Measurements from ENCODE around the gene ARL4A.

ARL4A gene

DNA sequence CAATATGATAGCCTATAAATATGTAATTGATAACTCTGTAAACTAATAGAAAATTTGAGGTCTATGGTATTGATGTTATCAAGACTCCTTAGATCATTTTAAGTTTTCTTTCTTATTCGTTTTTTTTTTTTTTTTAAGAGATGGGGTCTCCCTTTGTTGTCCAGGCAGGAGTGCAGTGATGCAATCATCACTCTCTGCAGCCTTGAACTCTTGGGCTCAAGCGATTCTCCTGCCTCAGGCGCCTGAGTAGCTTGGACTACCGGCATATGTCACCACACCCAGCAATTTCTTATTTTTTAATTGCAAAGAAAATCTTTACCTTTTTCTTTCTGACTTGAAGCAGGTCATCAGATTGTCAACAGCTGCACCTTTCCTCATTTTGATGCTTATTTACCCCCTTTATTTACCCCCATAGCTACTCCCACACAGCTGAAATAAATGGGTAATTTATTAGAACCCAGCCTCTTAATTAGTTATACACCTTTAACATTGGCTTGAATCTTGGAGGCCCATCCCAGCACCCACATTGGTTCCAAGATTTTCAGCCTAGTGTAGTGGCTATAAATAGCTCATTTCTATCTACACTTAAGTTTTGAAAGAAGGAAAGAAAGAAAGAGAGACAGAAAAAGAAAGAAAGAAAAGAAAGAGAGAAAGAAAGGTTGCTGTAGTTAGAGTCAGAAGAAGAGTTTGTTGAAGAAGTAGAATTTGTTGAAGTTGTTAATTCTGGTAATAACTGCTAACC, 38.3 kb downstream of the ARL4A start:
- DNase-seq (ENCODE audit: low read depth), result no peak

DNA sequence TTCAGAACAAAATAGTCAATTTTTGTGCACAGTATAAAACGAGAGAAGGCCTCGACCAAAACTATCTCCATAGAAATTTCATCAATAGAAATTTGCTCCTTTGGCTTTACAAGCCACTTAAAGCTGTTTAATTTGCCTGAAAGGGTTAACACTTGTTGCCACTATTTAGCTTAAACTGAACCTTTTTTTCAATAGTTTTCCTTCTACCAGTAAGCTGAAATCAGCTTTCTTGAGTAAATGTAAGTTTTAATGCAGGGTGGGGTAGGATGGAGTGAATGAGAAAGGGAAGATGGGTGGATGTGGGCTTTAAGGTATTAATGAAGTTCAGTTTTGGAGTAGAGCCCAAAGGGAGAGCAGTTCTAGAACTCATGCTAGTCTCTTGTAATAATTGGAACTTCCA, 39.5 kb downstream of the ARL4A start:
- no peak for DNase-seq (ENCODE audit: low read depth)

DNA sequence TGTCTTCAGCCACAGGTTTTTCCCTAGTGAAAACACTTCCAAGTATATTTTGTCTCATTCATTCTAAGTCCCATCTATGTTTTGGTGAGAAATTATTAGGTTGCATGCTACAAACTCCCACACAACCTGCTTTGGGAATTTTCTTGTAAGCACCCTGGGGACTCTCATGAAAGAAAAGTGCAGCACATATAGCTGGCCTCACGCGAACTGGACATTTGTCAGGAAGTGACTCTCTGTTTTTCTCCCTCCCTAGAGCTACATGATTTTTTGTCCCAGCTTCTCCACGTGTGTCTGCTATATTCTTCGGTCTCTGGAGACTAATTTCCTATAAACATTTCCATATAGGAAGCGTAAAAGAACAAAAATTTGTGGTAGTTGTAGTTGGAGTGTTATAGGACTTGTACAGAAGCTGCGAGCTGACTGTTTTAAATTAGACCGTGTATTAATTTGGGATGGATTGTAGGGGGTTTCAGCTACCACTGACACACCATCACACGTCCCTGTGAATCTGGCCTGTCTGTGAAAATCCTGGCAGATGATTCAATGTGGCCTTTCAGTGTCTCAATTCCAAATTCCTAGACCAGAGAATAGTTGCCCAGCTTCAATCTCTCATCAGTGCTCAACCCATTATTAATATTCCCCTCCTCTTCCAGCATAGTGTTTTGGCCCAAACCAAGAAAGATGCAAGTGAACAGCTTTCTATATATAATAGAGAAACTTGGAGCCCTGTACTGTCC, 40.2 kb downstream of the ARL4A start:
- no peak for DNase-seq (ENCODE audit: low read depth)

DNA sequence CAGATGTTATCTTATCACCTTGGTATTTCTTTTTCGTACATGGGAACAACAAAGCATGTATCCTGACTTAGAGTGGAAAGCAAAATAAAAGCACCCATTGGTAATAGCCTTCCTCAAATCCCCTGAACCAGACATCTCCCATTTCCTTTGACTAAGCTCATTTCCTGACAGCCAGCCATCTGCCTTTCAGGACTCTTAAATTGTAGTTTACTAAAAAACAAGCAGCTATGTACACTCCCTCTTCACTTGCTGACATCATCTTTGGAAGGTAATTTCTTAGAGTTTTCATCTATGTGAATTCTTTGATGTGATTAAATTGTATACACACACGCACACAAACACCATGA, 40.7 kb downstream of the ARL4A start:
- DNase-seq (ENCODE audit: low read depth), result no peak

DNA sequence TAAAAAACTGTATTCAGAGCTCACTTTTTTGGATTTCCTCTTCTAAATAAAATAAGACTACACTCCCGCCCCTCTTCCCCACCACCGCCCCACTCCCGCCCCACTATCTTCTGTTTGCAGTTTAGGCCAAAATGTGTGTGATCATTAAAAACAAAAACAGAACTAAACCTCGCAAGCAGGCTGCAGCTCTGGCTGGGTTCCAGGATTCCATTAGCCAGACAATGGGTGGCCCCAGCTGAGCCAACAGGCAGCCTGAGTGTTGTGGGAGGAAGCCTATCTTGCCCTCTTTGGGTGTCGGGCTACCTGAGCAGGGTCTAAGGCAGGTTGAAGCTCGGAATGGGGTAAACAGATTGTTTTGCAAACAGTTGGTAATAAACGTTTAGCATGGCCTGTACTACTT, 41.7 kb downstream of the ARL4A start:
- DNase-seq (ENCODE audit: low read depth), result no peak

DNA sequence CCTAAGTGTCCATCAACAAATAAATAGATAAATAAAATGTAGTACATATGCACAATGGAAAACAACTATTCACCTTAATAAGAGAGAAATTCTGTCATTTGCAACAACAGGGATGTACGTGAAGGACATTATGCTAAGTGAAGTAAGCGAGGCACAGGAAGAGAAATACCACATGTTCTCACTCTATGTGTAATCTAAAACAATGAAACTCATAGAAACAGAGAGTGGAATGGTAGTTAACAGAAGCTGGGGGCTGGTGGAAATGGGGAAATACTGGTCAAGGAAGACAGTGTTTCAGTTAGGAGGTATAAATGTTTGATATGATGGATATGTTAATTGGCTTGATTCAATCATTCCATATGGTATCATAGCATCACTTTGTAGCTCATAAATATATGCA, 43.1 kb downstream of the ARL4A start:
- DNase-seq (ENCODE audit: low read depth), result no peak

DNA sequence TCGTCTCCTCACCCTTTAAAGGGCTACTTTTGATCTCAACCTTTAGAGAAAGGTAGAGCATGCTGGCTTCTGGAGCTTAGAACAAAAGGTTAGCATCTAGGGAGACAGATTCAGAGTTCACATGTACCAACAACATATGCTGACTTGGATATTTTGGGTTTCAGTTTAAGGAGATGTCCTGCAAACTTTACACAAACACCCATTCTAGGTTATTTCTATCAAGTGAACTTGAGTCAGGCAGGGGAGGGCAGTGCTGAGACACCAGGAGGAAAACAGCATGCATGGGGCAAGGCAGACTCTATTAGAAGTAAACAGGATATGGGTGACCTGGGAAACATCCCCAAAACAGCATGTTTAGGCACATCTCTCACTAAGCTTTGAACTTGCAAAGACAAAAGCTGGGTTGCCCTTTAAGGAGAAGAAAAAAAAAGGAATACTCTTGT, 43.8 kb downstream of the ARL4A start:
- DNase-seq (ENCODE audit: low read depth), result no peak

DNA sequence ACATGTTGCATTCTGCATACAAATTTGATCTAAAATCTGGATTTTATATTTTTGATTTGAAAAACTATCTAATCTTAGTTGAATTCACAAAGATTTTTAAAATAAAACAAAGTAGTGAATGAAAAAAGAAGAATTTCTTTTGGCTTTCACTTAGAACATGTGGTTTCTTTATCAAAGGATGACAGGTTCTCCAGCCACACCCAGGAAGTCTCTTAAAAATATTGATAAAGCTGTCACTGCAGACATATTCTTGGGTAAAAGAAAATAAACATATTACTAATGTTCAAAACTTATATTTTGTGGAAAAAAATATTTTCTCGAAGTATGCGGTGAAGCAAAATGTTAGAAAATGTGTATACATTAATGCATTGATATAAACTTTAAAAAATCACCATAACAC, 44.3 kb downstream of the ARL4A start:
- no peak for DNase-seq (ENCODE audit: low read depth)

DNA sequence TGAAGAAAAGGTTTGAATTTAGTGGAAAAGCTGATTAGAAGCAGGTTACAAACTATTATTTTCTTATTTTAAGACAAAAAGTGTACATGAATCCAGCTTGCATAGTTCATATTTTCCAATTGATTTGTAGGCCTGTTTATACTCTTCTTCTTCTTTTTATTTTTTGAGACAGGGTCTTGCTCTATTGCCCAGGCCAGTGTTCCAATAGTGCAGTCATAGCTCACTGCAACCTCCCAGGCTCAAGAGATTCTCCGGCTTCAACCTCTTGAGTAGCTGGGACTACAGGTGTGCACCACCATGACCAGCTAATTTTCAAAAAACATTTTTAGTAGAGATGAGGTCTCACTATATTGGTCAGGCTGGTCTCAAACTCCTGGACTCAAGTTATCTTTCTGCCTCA, 45.0 kb downstream of the ARL4A start:
- no peak for DNase-seq (ENCODE audit: low read depth)

DNA sequence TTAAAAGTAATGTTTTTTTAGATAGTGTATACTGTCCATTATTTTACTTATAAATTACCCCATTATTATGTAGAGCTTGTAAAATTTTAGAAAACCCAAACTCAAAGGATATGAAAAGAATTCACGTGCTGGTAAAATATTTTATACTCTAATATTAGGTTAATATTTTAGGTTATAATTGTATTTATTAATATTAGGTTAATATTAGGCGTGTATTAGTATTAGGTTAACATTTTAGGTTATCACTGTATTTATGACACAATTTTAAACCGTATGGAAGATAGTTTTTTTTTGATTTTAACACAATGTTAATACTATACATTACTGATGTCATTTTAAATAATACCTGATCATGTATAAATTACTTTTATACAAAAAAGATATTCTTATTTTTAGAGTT, 48.5 kb downstream of the ARL4A start:
- no peak for DNase-seq (ENCODE audit: low read depth)

DNA sequence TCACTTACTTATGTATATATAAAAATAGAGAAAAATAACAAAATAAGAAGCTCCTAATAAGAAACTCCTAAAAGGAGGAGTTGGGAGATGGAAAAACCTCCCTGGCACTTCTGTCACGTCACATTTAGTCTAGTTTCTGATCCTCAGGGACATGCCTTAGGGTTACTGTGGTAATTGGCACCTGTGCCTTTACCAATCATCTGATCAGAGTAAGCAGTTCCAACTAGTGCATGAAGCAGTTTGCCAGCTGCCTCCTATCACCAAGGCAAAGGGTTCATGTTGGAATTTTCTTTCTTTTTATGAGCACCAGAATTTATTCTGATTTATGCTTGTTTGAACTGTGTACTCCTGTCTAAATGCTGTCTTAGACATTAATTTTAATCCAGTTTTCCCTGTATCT, 49.9 kb downstream of the ARL4A start:
- no peak for DNase-seq (ENCODE audit: low read depth)

DNA sequence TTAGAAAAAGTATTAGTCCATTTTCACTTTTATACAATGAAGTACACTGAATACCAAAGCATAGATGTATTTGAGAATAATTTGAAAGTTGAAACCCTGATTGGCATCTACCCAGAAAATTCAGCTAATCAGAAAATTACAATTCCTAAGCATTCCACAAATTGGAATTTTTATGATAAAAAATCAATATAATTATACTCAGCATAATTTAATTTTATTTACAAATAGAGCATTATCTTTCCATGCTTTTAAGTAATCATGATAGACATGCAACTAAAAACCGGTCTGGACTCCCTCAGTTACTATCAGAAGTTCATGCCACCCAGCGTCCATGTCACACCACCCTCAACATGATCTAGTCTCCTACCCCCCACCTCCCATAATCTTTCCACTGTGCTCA, 50.4 kb downstream of the ARL4A start:
- no peak for DNase-seq (ENCODE audit: low read depth)

DNA sequence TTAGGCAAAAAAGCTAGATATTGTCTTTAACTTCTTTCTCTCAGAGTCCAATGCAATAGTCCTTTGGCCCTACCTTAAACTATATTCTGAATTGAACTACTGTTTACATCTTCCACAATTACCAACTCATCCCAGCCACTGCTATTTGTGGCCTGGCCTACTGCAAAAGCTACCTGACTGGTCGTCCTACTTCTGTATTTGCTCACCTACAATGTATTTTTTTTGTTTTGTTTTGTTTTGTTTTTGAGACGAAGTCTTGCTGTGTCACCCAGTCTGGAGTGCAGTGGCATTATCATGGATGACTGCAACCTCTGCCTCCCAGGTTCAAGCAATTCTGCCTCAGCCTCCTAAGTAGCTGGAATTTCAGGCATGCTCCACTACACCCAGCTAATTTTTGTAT, 51.2 kb downstream of the ARL4A start:
- DNase-seq (ENCODE audit: low read depth), result no peak

All from stromal cell of bone marrow (primary cell).